ENCODE measurements around the gene CRELD1.
"Not testable (repeated sequence)": the region's sequence is repeated elsewhere in the genome, so short reads cannot be mapped to it uniquely, and the experiment has no call there.

Gene CRELD1

DNA sequence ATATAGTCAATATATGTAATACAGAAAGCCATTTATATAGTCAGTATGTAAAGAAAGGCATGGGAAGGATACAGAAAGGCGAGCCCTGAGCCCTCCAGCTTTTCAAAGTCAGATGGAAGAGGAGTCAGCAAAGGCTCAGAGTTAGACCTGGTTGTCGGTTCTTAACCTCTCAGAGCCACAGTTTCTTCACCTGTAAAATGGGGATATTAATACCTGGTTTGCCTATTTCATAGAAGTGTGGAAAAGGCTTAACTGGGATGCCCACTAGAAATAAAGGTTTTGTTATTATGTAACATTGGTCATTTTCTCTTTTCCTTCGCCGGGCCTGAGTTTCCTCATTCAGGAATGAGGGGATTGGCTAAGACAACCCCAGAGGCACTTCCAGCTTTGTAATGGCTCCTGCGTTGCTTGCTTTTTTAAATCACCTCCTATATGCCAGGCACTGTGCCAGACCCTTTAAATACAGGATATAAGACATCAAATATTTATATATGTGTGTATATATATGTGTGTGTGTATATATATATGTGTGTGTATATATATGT, 2.4 kb downstream of the CRELD1 start:
- DNase-seq: no peak

DNA sequence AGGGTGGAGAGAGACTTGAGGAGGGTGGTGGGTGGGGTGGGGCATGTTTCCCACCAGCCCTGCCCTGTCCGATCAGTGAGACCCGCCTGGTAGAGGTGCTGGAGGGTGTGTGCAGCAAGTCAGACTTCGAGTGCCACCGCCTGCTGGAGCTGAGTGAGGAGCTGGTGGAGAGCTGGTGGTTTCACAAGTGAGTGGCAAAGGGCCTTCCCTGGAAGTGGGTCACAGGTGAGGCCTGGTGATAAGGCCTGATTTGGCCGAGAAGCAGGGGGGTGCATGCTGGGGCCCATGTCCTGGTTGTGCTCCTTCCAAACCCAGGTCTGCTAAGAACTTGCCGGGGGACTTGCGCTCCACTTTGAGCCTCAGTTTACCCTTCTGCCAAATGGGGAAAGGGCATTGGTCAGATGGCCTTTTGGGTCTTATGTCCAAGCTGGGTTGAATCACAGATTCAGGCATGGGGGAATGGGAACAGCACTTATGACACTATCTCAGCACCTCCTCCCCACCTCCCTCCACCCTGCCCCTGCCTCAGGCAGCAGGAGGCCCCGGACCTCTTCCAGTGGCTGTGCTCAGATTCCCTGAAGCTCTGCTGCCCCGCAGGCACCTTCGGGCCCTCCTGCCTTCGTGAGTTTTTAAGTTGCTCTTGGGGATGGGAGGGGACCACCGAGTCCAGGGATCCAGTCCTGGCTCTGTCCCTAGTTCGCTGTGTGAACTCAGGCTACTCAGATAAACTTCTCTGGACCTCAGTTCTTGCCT, 4.0 kb downstream of the CRELD1 start:
- no peak for DNase-seq

DNA sequence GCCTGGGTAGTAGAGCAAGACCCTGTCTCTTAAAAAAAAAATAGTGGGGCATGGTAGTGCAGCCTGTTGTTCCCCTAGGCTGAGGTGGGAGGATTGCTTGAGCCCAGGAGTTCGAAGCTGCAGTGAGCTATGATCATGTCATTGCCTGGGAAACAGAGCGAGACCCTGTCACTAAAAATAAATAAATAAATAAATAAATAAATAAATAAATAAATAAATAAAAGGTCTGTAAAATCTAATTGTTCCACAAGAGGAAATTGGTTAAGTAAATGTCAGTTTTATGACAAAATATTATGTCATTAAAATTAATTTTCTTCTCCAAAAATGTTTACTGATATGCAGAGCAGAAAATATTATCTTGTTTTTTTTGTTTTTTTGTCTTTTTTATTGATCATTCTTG, 5.3 kb downstream of the CRELD1 start:
- DNase-seq: no peak

DNA sequence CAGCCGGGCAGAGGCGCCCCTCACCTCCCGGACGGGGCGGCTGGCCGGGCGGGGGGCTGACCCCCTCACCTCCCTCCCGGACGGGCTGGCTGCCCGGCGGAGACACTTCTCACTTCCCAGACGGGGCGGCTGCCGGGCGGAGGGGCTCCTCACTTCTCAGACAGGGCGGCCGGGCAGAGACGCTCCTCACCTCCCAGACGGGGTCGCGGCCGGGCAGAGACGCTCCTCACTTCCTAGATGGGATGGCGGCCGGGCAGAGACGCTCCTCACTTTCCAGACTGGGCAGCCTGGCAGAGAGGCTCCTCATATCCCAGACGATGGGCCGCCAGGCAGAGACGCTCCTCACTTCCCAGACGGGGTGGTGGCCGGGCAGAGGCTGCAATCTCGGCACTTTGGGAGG, 6.3 kb downstream of the CRELD1 start:
- not testable (repeated sequence) for DNase-seq

- no peak for DNase-seq
Measured at GRCh38 chr3:9940746-9941145, 7.1 kb downstream of the CRELD1 start.

- DNase-seq: no peak
Measured at GRCh38 chr3:9942164-9942563, 8.5 kb downstream of the CRELD1 start.

DNA sequence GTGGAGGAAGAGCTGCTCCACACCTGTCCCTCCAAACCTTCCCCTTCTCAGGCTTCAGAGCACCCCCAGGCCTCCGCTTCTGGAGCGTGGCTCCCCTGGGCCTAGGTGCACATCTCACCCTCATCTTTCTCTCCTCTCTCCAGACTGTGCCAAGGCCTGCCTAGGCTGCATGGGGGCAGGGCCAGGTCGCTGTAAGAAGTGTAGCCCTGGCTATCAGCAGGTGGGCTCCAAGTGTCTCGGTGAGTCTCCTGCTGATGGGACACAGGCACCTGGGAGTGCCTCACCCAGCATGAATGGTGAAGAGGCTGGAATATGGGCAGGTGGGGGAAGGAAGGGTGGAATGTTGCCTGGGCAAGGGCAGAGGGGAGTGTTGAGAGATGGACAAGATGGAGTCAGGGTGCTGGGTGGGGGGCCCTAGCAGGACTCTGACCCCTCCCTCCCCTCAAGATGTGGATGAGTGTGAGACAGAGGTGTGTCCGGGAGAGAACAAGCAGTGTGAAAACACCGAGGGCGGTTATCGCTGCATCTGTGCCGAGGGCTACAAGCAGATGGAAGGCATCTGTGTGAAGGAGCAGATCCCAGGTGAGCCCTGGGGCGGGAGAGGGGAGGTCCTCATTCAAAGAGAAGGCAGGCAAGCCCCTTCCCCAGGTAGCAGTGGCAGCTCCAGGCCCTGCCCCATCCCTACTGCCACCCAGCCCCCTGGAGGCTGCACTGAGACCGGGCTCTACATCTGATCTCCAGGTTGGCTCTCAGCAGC, 9.5 kb downstream of the CRELD1 start:
- no peak for DNase-seq

DNA sequence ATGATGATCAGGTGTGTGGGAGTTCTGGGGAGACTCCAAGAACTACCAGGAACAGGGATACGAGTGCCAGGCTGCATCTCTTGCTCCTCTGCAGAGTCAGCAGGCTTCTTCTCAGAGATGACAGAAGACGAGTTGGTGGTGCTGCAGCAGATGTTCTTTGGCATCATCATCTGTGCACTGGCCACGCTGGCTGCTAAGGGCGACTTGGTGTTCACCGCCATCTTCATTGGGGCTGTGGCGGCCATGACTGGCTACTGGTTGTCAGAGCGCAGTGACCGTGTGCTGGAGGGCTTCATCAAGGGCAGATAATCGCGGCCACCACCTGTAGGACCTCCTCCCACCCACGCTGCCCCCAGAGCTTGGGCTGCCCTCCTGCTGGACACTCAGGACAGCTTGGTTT, 10.6 kb downstream of the CRELD1 start:
- DNase-seq: no peak

- no peak for DNase-seq
Measured at GRCh38 chr3:9945358-9945757, 11.7 kb downstream of the CRELD1 start.

- DNase-seq: peak; percentile 65
Measured at GRCh38 chr3:9946112-9947024, 12.7 kb downstream of the CRELD1 start.

GRCh38 chr3:9947025-9947995, 13.7 kb downstream of the CRELD1 start:
- DNase-seq: no peak

DNA sequence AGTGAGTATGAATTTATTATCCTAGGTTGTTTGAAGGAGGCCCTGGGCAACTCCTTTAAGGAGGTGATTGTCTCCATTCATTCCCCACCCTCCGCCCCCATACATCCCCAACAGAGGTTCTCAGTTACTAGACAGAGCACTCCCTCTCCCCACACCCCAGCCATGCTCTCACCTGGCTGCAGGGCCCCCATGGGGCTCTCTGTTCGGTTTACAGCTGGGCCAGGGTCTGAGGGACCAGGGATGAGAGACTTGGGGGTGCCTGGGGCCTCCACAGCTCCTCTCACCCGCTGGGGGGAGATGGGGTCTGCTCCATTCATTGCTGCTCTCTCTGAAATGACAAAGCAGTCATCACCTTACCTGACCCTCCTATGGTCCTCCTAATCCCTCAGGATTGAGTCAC, 15.0 kb downstream of the CRELD1 start:
- DNase-seq: no peak

GRCh38 chr3:9949115-9949514, 15.5 kb downstream of the CRELD1 start:
- DNase-seq: no peak

DNA sequence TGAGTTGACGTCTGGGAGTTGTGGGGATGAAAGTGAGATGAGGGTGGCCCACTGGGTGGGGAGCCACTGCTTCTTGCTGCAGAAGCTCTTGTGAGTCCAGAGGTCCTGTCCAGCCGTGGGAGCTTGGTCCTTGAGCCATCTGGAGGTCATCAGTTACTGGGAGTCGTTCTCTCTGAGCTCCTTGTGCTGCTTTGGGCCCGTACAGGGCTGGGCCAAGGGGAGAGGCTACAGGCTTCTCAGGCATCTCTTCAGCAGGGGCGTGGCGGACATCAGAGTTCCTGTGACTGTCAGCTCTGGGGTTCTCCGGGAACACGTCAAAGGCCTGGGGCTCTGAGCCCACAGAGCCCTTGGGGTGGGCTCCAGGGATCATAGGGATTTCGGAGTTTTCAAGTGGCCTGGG, 16.0 kb downstream of the CRELD1 start:
- DNase-seq: no peak

GRCh38 chr3:9951126-9951525, 17.5 kb downstream of the CRELD1 start:
- DNase-seq: no peak

DNA sequence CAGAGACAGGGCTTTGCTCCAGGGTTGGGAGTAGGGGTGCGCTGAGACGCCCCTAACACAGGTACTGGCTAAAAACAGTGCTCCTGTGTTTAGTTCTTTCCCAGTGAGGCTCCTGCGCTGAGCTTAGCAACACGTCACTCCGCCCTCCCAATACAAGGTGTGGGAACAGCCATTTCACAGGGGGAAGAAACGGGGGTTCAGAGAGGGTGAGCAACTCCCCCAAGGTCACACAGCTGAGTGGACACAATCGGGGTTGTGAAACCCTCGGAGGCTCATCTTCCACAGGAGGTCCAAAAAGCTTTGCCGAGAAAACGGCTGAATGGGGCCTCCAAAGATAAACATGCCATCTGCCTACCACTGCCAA, 17.9 kb downstream of the CRELD1 start:
- no peak for DNase-seq

DNA sequence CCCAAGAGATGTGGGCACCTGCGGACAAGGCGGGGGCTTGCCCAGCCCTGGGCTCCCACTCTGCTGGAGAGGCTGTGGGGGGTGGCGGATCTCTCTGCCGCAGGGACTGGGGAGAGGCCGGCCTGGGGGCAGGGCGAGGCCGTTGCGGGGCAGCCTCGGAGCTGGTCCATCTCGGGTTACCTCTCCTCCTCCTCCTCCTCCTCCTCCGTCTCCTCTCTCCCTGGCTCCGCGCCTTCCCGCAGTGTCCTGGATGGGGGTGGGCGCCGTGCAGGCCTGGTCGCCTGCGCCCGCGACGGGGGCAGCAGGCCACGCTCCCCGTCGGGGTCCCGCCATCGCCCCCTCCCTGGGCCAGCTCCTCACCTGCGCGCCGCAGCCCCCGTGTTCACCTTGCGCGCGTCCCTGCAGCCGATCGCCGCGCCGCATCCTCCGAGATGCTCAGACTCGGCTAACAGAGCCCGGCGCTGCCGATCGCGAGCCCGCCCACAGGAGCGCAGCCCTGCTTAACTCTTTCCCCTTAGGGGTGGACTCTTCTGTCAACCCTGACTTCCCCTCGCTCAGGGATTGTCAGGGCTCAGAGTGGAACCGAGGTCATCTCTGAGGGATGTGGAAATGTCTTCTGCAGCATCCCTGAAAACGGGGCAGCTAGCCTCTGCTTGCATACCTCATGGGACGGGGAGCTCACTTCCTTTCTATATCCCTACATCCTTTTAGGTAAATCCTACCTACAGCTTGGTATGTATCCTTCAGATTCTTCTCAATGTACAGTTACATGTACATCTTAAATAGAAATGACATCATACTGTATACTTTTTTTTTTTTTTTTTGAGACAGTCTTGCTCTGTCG, 18.6 kb downstream of the CRELD1 start, which contains the start of gene PRRT3:
Gene PRRT3 (minus strand): TSS at position 447 of the 844 bp plus-strand sequence. CDS start 2,293 bp downstream, outside the sequence.
- DNase-seq: peak; percentile 40

DNA sequence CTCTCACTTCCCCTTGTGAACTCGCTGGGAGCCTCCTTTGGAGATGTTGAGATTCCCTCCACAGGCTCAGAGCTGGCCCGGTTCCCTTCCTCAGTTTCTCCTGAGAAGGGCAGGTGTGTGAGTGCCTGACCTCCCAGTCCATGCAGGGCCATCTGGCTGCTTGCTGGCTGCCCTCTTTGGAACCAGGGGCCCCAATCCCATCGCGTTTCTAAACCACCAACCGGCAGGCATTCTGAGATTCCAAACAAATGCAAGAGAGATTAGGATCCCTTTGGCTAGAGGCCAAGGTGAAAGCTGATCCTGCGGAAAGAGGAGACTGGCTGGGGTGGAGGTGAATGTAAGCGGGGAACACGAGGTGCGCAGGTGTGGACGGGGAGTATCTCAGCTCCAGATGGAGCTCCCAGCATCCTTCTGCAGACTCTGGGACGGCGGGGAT, 21.5 kb downstream of the CRELD1 start:
- DNase-seq: no peak

DNA sequence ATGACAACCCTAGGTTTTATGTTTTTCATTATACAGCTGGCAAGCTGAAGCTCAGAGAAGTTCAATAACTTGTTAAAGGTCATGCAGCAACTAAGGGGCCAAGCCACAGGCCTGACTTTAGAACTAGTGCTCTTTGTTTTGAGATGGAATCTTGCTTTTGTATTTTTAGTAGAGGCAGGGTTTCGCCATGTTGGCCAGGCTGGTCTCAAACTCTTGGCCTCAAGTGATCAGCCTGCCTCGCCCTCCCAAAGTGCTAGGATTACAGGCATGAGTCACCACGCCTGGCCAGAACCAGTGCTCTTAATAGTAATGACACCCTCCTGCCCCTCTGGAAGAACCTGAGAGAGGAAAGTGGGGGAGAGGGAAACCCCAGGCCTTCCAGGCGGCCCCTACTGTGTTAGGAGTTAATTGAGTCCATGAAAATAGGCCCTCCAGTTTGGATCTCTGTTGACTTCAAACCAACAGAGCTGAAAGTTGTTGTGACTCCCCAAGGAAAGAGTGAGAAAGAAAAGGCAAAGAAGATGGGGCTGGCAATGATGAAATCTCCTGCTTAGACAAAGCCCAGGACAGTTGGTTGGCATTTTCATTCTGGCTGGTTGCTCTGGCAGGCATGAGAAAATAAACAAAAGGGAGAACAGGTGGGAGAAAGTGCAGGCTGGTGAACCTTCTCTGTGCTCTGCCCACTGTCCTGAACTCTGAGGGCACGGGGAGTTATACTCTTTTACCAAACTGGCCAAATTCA, 22.1 kb downstream of the CRELD1 start:
- no peak for DNase-seq

DNA sequence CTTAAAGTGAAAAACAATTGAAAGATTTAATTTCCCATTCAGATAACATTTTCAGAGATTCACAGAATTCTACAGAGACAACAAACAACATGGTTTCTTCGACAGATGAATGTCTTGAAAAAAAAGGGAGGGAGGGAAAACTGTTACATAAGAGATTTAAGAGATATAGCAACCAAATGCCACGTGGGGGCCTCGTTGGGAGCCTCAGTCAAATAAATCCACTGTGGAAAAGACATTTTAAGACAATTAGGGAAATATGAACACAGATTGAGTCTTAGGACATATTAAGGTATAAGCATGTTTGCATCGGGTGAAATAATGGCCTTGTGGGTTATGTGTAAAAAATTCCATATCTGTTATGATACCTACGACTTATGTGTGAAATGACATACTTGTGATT, 23.6 kb downstream of the CRELD1 start:
- DNase-seq: no peak
